ENCODE data around the gene GLRA3.
"Not testable (repeated sequence)": the region's sequence is repeated elsewhere in the genome, so short reads cannot be mapped to it uniquely, and the experiment has no call there.

Gene GLRA3

DNA sequence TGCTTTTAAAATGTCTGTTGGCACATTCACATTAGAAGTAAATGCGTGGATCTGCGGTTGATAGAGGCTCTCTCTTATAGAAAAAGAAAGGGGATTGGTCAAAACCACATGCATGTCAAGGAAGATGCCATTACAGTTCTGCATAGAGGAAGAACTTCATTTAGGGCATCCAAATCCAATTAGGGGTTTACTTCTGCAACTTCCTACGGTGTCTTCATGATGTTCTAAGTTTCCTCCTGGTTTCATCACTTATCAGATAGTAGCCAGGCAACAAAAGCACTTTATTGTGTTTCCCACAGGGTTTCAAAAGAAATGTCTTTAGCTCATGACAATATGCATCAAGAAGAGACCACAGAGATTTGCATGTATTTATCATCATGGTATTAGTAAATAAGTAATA is 170.8 kb downstream of the GLRA3 start:
- DNase-seq (ENCODE audit: low read depth in 2 of 2) = no peak

DNA sequence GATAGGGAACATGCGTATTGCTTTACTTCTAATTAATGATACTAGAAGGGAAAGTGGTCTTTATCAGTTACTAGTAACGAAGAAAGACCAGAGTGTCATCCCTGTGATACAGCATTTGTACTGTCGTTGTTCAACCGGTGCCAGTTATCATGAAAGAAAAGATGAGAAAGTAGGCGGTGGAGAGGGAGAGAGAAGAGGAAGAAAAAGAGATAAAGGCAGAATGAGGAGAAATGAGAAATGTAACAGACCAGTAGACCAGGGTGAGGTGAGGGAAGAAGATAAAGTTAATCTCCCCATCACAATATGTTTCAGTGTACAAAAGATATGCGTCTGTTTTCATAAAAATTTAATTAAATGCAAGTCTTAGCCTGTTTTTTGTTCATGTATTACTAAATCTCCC is 171.6 kb downstream of the GLRA3 start:
- DNase-seq (ENCODE audit: low read depth in 2 of 2) = no peak

DNA sequence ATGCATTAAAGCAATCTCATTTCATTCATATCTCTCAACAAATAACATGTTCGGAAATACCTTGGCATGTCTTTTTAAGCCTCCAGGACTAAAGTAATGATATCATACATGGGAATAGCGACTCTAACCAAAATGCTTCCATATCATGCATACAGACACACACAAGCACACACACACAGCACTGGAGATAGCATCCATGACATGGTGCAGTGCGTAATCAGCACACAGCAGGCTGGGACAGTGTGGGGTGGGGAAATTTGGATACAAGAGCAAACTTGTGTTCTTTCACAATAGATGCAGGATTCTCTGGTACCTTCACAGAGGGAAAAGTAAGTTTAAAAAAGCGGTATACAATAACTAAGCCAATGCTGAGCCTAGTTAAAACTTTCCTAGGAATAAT is 174.4 kb downstream of the GLRA3 start:
- no peak for DNase-seq (ENCODE audit: low read depth in 2 of 2)

DNA sequence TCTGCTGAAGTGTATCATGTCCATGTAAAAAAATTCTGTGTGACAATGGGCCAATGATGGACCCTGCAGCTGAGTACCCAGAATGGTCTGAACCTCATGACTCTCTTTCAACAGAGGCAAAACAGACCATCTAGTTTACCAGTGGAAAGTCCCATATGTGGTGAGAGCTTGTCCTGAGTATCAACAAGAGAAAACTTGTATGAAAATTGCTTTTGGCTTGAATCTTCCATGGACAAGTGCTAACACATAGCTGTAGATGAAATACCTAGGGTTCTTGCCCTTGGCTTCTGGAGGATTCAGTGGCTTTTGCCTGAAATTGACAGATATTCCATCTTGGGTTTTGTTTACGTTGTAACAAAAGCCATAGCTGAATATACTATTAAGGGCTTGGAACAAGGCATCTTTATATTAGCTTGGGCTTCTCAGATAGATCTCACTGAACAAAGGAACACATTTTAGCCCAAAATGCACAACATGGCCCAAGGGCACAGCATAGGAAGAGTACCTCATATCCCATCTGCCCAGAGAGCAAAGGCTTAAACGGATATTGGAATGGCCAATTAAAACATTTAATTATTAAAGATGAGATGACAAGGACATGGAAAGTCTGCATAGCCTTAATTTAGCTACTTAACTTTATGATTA is 178.2 kb downstream of the GLRA3 start:
- DNase-seq (ENCODE audit: low read depth in 2 of 2) = no peak

DNA sequence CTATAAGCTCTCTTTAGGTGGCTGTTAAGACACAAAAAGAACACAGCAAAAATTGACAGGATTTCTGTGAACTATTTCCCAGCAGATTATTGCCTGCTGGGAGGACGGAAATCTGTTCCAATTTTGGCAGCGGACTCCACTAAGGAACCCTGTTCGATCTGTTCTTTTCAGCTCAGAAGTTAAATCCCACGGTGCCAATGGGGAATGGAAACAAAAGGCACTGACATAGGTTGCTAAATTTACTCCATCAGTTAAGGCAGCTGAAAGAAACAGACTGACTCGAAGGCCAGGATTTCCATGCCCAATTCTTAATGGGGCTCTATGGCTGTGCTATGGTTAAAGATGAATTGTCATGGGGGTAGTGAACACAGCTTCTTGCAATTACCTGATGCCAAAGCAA is 180.2 kb downstream of the GLRA3 start:
- DNase-seq (ENCODE audit: low read depth in 2 of 2) = no peak

DNA sequence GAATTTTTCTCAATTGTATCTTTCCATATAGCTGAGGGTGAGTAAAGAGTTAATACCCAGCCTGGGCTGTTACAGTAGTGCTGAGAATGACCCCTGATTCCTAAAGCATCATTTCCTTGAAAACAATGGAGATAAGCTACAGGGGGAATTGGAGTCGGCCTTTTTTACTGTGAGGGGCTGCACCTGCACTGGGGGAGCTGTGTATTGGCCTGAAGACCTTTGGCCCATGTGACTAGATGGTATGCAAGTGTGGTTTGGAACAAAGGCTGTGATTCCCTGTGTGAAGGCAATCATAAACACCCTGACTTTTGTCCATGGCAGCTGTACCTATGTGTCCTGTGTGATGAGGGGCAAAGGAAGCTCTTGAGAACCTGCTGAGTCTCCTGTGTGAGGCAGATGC is 182.7 kb downstream of the GLRA3 start:
- no peak for DNase-seq (ENCODE audit: low read depth in 2 of 2)

DNA sequence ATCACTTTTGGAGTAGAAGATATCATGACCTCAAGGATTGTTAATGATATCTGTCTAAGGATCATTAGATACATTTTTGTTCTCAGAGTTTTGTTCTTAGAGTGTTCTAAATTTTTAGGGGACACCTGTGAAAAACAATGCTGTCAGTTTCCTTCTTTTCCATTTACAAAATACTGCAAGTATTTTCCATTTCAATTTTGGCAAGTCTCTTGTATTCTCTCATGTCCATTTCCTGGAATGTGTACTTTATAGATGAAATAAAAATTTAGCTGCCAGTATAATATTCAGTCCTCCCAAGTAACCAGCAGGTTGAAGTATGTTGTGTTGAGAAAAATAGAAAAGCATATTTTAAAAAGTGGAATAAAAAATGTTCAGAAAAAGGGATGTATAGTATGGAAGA is 188.9 kb downstream of the GLRA3 start:
- DNase-seq (ENCODE audit: low read depth in 2 of 2) = no peak

DNA sequence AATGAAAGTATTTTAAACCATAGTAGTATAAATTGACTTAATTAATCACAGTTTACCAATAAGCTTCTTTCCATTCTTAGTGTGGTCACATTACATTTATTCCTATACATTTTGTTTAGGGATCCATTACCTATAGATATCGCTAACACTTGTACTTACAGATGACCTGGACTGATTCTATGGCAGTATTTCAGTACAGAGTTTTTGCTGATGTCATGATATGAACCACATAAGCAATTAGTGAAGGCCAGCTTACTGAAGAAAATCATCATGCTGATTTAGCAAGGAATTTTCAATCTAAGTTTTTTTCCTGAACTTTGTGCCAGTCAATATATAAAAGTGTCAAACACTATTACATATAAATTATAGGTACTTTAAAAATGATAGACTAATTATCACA is 193.3 kb downstream of the GLRA3 start:
- no peak for DNase-seq (ENCODE audit: low read depth in 2 of 2)

DNA sequence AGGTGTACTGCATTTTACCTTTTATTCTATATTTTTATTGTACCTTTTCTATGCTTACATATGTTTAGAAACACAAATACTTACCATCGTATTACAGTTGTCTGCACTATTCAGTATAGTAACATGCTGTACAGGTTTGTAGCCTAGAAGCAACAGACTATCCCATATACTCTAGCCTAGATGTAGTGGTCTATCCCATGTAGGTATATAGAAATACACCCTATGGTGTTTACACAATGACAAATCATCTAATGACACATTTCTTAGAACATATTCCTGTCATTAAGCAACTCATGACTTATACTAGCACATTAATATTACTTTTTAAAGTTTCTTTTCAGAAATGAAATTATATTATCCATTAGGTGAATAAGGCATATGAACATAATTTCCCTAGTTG is 195.6 kb downstream of the GLRA3 start:
- DNase-seq (ENCODE audit: low read depth in 2 of 2) = no peak

DNA sequence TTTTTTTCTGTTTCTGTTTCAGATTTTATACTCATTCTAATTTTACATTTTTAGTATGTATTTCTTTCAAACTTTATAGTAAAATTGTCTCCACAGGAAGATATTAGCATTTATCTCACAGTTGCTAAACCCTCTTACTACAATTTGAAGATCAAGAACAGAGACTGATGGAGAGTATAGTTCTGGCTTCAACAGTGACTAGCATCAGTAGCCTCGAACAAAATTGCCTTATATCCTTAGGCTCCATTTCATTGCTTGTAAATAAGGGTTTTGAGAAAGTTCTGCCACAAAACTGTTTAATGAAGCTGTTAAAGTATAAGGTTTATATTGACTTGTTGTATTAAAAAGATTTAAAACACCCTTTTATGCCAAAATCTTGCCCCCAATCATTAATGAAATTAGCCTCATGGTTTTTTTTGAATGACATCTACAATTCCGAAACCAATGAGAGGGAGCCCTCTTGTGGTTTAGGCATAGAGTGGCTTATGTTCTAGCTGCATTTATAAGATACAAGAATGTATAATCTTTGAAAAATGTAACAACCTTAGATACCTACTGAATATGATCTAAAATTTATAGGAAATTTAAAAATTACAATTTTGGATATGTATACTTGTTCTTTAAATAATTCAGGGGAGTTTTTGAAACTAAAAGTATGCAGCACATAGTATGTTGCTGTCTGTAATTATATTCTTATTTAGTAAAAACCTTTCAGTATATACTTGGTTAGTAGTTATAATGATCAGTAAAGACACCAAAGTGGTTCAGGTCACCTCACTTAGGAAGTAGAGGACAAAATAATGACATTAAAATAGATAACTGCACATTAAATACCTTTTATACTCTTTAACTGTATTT is 196.9 kb downstream of the GLRA3 start:
- DNase-seq (ENCODE audit: low read depth in 2 of 2) = peak; percentile 9 to 22

DNA sequence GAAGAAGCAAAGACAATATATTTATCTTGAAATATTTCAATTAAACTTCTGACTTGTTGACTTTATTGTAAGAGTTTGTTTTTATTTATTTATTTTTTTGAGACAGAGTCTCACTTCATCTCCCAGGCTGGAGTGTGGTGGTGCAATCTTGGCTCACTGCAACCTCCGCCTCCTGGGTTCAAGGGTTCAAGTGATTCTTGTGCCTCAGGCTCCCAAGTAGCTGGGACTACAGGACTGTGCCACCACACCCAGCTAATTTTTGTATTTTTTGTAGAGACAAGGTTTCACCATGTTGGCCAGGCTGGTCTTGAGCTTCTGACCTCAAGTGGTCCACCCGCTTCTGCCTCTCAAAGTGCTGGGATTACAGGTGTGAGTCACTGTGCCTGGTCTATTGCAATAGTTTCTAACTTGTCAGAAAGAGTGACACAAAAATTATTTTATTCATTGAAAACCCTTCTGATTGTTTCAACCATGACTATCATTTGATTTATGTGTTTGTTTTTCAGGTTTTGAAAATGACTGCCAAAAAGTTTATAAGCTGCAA is 199.1 kb downstream of the GLRA3 start:
- DNase-seq (ENCODE audit: low read depth in 2 of 2) = not testable (repeated sequence)

DNA sequence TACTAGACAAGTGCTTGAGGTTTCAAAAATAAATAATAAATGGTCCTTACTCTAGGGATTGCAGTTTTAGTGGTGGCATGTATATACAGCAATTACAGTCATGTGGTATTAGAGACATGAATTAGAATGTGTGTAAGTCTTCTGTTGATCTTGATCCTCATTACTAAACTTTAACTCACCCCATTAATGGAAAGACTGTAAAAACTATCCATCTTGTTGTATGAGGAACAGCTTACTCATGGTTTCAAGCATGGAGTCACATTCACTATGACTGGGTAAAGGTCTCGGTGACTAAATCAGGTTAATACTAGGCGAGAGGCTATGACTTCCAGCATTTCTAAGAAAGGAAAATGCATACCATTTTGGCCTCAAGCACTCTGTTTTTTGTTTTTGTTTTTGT is 199.8 kb downstream of the GLRA3 start:
- DNase-seq (ENCODE audit: low read depth in 2 of 2) = no peak

DNA sequence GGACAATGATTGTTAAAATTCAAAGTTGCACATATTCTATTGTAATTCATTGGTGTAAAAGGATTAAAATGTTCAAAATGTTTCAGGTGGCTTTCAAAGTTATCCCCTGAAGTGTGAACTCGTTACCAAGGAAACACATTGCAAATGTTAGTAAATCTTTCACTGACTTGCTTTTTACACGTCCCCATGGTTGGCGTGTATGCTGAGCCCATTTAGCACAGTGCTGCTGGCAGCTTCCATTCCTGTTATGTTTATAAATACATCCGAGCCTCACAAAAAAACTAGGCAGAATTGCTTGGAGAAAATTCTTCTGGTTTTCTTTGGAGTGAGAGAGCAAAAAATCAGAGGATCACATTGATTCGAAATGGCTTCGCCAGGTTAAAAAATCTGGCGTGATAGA is 200.9 kb downstream of the GLRA3 start:
- DNase-seq (ENCODE audit: low read depth in 2 of 2) = no peak

DNA sequence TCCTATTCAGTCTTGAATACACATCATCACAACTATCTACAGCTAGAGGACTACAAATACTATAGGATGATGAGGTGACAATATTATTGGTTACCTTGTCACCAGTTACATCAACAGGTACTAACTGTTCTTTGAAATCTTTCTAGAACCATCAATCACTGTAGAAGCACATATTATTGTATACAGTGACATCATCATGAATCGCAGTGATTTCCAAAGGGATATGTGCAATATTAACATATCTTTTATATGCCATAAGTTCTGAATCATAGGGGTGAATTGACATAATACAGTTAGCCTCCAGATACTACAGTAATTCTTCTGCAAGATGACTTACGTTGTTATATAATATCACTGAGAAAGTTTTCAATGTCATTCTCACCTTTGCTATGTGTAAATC is 201.6 kb downstream of the GLRA3 start:
- DNase-seq (ENCODE audit: low read depth in 2 of 2) = no peak

DNA sequence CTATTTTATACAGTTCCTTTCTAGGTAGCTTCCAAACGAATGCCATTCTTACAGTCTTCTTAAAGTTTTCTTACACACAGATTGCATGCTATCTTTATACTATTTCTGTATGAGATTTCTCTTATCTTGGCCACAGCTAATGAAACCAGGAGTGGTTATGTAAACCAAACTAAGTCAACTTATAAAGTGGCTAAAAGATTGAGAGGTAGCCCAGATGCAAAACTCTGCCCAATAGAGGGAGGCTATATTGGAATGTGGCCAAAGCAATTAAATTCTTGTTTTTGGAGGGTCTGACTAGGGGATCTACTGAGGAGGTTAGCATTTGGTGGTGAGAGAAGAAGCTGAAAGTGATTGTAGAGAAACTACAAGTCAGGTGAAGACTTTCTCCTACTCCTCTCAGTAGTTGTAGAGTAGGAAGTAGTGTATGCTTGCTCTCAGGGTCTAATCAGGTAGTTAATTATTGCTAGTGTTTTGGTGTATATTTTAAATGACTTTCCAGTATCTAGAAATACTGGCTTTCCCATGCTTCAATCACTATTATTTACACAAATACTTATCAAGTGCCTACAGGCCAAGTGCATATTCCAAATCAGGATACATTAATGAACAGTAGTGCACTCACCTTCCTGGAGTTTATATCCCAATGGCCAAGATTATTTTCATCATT is 202.6 kb downstream of the GLRA3 start:
- no peak for DNase-seq (ENCODE audit: low read depth in 2 of 2)

DNA sequence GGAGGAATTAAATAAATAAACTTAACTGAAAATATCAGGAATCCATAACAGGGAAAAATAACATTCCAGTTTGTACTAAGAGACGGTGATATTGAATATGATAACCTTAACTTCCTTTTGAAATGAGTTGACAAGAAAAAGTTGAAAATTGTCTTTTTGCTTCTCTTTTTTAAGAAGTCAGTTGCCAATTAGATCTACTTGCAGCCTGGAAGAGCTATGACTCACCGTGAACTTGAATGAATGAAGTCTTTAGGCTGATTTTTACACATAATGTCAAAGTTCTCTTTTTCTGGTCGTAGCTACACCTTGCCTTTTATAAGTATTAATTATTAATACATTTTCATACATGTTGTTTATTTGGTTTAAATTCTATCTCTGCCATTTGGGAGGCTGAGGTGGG is 212.4 kb downstream of the GLRA3 start:
- no peak for DNase-seq (ENCODE audit: low read depth in 2 of 2)

DNA sequence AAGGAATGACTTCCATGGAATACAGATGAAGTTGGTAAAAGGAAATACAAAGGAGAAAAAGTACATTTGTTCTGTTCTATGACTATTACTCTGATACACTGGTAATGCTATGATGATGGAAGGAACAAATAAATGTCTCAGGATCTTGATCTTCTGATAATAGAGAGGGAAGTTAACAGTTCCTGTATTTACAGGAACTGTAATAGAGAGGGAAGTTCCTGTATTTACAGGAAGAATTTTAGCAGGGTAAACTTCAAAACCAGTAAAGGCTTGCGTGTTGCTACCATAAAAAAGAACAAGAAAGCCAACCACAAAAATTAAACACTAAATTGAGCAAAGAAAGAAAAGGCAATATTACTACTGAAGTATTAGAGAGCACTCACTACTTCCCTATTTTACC is 215.1 kb downstream of the GLRA3 start:
- DNase-seq (ENCODE audit: low read depth in 2 of 2) = no peak

DNA sequence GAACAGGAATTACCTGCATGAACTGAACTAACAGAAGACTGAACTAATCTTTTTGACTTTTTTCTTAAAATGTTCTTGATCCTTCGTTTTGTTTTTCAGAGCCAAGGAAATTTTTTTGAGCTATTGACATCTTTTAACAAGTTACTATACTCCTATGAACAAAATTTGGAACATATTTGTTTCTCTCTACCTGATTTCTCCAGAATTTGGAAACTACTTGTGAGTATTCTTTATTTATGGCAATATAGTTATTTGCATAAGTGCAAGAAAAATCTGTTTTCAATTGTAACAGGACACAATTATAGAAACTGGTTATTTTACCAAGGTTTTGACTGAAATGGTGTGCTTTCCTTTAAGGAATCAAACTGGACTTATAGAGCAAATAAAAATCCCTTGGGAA is 217.3 kb downstream of the GLRA3 start:
- no peak for DNase-seq (ENCODE audit: low read depth in 2 of 2)

DNA sequence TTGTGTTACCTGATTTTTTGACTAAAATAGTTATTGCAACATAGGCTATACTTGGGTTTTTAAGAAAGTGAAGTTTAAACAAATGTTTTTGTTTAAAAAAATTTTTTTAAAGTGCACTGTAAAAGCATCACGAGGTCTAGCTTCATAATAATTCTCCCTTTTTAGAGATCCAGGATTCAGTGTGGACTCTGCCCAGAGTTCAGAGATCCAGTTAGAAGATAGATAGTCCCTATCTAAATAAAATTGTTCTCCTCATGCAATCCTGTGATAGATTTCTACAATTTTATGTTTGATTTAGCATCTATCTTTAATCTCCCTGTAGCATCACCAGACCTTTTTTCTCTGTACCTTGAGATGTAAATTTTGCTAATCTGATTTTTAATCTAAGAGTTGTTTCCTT is 221.3 kb downstream of the GLRA3 start:
- no peak for DNase-seq (ENCODE audit: low read depth in 2 of 2)

DNA sequence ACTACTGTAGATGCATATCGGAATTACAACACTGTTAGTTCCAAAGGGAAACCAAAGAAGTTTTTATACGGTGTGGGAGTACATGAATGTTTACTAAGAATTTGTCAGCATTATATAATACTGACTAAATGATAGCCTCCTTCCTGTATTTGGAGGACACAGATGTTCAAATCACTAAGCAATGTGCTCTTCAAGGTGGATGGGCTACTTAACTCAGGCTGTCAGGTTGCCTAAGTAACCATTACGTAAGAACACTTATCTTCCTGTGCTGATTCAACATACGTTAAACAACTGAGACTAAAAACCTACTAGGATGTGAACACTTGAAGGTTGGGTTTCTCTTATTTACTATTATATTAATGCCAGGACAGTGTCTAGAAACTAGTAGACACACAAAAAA is 224.8 kb downstream of the GLRA3 start:
- no peak for DNase-seq (ENCODE audit: low read depth in 2 of 2)

DNA sequence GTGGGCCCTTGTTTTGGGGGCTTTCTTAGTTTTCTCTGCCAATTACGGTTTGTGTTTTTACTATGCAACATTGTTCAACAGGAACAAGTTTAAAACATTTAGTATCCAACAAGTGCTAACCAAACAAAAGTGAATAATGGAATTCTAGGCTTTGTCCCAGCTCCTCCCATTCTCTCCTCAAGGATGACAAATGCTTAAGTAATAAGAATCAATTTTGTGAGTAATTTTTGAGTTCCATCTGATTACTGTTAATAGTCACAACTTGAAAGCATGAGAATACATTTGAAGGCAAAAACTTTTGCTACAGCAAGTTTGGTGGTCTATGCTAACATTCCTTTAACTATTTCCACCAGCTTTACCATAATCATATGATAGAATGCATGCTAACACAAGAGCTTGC is 228.7 kb downstream of the GLRA3 start:
- no peak for DNase-seq (ENCODE audit: low read depth in 2 of 2)

DNA sequence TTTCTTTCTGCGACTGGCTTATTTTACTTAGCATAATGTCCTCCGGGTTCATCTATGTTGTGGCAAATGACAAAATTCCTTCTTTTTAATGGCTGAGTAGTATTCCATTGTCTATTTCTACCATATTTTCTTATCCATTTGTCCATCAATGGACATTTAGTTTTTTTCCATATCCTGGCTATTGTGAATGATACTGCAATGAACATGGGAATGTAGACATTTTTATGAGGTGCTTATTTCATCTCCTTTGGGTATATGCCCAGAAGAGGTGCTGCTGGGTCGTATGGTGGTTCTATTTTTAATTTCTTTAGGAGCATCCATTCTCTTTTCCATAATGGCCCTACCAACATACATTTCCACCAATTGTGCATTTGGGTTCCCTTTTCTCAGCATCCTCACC is 230.2 kb downstream of the GLRA3 start:
- DNase-seq (ENCODE audit: low read depth in 2 of 2) = no peak

DNA sequence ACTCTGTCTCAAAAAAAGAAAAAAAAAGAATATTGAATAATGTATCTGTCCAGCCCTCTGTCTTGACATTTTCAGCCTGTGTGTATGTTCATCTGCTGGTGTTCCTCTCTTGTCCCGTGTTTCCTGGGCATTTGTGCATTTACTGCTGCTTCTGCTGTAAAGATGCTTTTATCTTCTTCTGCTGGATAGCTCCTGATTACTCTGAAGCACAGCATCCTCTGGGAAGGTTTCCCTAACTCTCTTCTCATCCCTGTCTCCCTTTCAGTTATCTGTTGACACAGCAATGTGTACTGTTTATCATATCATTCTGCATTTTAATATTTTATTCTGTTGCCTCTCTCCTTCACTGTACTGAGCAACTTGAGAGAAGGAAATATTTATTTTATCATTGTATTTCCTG is 232.5 kb downstream of the GLRA3 start:
- no peak for DNase-seq (ENCODE audit: low read depth in 2 of 2)
